ENCODE measurements around the gene LRRC36. TPM values are rescaled to one million over a fixed set of nuclear protein-coding genes. Genes with fewer than 3 reads are reported as not detected.

The LRRC36 gene
- polyA plus RNA-seq, 3 donors, result 0.65 to 3.2 (median 1.8) TPM

DNA sequence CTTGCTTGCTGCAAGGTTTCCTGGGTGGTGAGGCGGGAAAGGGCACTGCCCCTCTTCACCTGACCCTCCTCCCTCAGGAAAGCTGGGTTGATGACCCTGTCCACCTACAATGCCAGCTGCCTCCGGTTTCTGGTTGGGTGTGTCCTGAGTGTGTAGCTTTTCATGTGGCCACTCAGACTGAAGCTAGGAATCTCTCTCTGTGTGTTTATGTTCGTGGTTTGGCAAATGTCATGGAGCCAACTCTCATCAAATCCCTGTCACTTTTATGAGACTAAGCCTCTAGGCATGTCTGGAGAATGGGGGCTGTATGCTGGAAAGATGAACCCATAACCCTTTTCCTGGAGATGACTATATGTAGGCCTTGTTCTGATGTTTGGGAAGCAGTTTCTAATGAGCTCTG, 30.2 kb upstream of the LRRC36 start:
- TF ChIP-seq, protein P1, sequence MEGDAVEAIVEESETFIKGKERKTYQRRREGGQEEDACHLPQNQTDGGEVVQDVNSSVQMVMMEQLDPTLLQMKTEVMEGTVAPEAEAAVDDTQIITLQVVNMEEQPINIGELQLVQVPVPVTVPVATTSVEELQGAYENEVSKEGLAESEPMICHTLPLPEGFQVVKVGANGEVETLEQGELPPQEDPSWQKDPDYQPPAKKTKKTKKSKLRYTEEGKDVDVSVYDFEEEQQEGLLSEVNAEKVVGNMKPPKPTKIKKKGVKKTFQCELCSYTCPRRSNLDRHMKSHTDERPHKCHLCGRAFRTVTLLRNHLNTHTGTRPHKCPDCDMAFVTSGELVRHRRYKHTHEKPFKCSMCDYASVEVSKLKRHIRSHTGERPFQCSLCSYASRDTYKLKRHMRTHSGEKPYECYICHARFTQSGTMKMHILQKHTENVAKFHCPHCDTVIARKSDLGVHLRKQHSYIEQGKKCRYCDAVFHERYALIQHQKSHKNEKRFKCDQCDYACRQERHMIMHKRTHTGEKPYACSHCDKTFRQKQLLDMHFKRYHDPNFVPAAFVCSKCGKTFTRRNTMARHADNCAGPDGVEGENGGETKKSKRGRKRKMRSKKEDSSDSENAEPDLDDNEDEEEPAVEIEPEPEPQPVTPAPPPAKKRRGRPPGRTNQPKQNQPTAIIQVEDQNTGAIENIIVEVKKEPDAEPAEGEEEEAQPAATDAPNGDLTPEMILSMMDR (IDR thresholded peaks at IDR 0.05), result no peak
- Histone ChIP-seq H3K4me2 (replicated peaks; ENCODE audit: extremely low read depth, low read length, poor library complexity, severe bottlenecking) (no peak overlapping the region), H3K4me1 (ENCODE audit: control insufficient read depth in 1 of 2, insufficient read depth in 2 of 2, low read length in 2 of 2) (no peaks in the 10 kb centered on the region), H3K9me3 (replicated peaks in 1 of 2; ENCODE audit: control insufficient read depth in 1 of 2, insufficient read depth in 1 of 2, low read length in 2 of 2) (no peaks in the 10 kb centered on the region), H3K4me3 (replicated peaks in 1 of 3; ENCODE audit: low read depth in 2 of 3, low read length in 3 of 3) (no peak overlapping the region), H3K79me2 (ENCODE audit: insufficient read depth, low read length) (no peaks in the 10 kb centered on the region), H4K20me1 (ENCODE audit: insufficient read depth, low read length) (no peaks in the 10 kb centered on the region), H3K9ac (ENCODE audit: insufficient read depth, low read length, poor library complexity, severe bottlenecking) (no peak overlapping the region), H2AFZ (ENCODE audit: insufficient read depth, low read depth, low read length, poor library complexity, severe bottlenecking) (no peak overlapping the region), H3K27ac (ENCODE audit: low read depth in 1 of 2, low read length in 2 of 2) (no peak overlapping the region), H3K36me3 (replicated peaks in 1 of 2; ENCODE audit: control insufficient read depth in 1 of 2, insufficient read depth in 2 of 2, low read length in 2 of 2) (no peaks in the 10 kb centered on the region), H3K27me3 (ENCODE audit: control insufficient read depth in 2 of 2, insufficient read depth in 2 of 2, low read length in 2 of 2) (no peaks in the 10 kb centered on the region)
- Mint-ChIP-seq H3K4me1 (no peaks in the 10 kb centered on the region), H3K9me3 (no peaks in the 10 kb centered on the region), H3K4me3 (no peak overlapping the region), H3K36me3 (no peaks in the 10 kb centered on the region), H3K27ac (no peak overlapping the region), H3K27me3 (ENCODE audit: low read depth in 3 of 3) (peaks cover 2 to 6% (median 5%) of the 10 kb centered on the region in 3 donors)
- intact Hi-C loops (cut with micrococcal nuclease), result no loop called here
- WGBS (ENCODE audit: insufficient coverage), result no CpG with 5 or more reads among the region's 3 CpGs
- DNase-seq, result no peak

DNA sequence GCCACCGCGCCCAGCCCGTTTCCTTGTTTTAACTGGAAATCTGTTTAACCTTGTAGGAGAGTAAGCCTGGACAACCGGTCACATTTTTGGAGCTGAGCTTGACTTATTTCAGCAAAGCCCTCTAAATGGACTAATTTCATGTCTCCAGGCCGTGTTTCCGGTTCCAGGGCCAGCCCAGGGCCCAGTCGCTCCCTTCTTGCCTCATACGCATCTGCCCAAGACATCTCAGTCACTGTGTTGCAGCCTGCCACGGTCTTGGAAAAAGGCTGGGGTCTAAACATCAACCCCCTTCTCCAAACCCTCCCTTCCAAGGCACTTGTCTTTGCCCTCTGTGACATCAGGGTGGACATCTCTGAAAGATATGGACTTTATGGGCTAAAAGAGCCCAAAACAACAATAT, 28.3 kb upstream of the LRRC36 start:
- H3K27me3 ChIP-seq (ENCODE audit: control insufficient read depth in 2 of 2, insufficient read depth in 2 of 2, low read length in 2 of 2), result no peaks in the 10 kb centered on the region
- WGBS (ENCODE audit: insufficient coverage), result 94% methylated on average over 8 of the region's 9 CpGs
- H3K9ac ChIP-seq (ENCODE audit: insufficient read depth, low read length, poor library complexity, severe bottlenecking), result no peak overlapping the region
- Mint-ChIP-seq H3K36me3 (no peaks in the 10 kb centered on the region), H3K27me3 (ENCODE audit: low read depth in 3 of 3) (peaks cover 2 to 5% (median 3%) of the 10 kb centered on the region in 3 donors), H3K27ac (no peak overlapping the region), H3K9me3 (no peaks in the 10 kb centered on the region), H3K4me3 (no peak overlapping the region), H3K4me1 (no peaks in the 10 kb centered on the region)
- TF ChIP-seq, protein P1 (IDR thresholded peaks at IDR 0.05), result no peak
- DNase-seq, result no peak
- no peaks in the 10 kb centered on the region for H3K79me2 ChIP-seq (ENCODE audit: insufficient read depth, low read length)
- H2AFZ ChIP-seq (ENCODE audit: insufficient read depth, low read depth, low read length, poor library complexity, severe bottlenecking), result no peak overlapping the region
- no peaks in the 10 kb centered on the region for H3K4me1 ChIP-seq (ENCODE audit: control insufficient read depth in 1 of 2, insufficient read depth in 2 of 2, low read length in 2 of 2)
- no peak overlapping the region for H3K4me3 ChIP-seq (replicated peaks in 1 of 3; ENCODE audit: low read depth in 2 of 3, low read length in 3 of 3)
- H4K20me1 ChIP-seq (ENCODE audit: insufficient read depth, low read length), result no peaks in the 10 kb centered on the region
- H3K36me3 ChIP-seq (replicated peaks in 1 of 2; ENCODE audit: control insufficient read depth in 1 of 2, insufficient read depth in 2 of 2, low read length in 2 of 2), result no peaks in the 10 kb centered on the region
- no peak overlapping the region for H3K27ac ChIP-seq (ENCODE audit: low read depth in 1 of 2, low read length in 2 of 2)
- intact Hi-C loops (cut with micrococcal nuclease), result no loop called here
- no peak overlapping the region for H3K4me2 ChIP-seq (replicated peaks; ENCODE audit: extremely low read depth, low read length, poor library complexity, severe bottlenecking)
- no peaks in the 10 kb centered on the region for H3K9me3 ChIP-seq (replicated peaks in 1 of 2; ENCODE audit: control insufficient read depth in 1 of 2, insufficient read depth in 1 of 2, low read length in 2 of 2)
